GM21529 (cell line): ENCODE data around the gene CYP4F8.
"Not testable (repeated sequence)": the region's sequence is repeated elsewhere in the genome, so short reads cannot be mapped to it uniquely, and the experiment has no call there.

Experiments used
- ATAC-seq: cut with Tn5 transposase; IDR thresholded peaks from one replicate; pipeline ENCODE4 v1.9.1; 2021; ENCODE audit not compliant: unreplicated experiment

The CYP4F8 gene, protein sequence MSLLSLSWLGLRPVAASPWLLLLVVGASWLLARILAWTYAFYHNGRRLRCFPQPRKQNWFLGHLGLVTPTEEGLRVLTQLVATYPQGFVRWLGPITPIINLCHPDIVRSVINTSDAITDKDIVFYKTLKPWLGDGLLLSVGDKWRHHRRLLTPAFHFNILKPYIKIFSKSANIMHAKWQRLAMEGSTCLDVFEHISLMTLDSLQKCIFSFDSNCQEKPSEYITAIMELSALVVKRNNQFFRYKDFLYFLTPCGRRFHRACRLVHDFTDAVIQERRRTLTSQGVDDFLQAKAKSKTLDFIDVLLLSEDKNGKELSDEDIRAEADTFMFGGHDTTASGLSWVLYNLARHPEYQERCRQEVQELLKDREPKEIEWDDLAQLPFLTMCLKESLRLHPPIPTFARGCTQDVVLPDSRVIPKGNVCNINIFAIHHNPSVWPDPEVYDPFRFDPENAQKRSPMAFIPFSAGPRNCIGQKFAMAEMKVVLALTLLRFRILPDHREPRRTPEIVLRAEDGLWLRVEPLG

DNA sequence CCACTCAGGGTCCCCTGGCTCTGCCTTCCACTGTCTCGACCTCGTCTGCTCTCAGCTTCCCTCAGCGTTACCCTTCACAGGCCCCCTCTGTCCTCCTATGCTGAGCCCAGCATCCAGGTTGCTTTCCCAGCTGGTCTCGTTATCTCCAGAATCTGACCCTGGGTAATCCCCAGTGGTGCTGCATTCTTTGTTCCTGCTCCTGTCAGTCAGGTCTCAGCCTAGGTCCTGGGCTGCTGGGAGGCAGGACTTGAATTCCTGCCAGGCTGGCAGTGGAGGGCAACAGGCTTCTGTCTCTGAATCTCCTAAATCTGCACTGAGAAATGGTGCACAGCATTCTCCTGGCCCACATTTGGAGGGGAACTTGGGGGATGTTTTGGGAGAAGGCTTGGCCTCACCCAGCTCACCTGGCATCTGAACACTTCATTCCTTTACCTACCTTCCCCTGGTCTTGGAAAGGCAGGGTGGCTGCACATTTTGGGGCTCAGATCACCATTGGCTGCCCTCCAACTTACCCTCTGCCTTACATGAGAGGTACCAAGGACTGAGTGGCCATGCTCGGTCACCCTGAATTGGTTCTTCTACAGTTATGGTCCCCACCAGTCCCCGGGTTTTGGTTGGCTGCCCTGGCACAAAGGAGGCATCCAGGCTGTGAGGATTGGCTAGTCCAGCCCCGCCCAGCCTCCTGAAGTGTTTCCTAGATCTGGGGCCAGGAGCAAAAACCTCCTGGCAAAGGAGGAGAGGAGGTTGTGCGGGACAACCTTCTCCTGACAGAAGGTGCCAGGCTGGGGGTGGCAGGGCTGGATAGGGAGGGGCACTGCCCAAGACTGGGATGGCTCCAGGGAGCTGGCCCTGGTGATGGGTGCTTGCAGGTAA, at the start of gene CYP4F8:
Gene CYP4F8 (plus strand): TSS at position 712 of the 873 bp plus-strand sequence. CDS start 399 bp downstream, outside the sequence.
- ATAC-seq, result no peak

DNA sequence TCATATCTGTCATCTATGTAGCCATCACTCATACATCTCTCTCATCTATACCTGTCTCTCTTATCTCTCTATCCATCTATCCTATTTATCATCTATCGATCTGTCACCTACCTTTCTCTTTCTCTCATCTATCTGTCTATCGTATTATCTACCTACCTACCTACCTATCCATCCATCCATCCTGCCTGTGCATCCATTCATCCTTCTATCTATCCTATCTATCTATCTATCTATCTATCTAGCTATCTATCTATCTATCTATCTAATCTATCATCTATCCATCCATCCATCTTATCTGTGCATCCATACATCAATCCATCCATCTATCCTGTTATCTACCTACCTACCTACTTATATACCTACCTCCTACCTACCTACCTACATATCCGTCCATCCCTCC, 44.6 kb upstream of the CYP4F8 start:
- no peak for ATAC-seq

DNA sequence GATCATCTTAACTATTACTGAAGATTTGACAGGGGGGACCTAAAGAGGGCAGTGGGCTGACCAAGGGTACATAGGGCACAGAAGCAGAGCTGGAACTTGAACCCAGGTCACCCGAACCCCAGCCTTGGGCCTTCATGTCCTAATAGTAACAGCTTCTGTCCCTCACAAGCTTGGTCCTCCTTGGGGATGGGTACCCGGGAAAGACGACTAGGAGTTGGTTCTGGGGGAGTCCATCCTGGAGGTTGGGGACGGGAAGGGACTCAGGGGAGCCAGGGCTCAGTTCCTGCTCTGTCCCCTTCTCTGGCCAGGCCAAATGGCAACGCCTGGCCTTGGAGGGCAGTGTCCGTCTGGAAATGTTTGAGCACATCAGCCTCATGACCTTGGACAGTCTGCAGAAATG, 39.6 kb upstream of the CYP4F8 start:
- no peak for ATAC-seq

DNA sequence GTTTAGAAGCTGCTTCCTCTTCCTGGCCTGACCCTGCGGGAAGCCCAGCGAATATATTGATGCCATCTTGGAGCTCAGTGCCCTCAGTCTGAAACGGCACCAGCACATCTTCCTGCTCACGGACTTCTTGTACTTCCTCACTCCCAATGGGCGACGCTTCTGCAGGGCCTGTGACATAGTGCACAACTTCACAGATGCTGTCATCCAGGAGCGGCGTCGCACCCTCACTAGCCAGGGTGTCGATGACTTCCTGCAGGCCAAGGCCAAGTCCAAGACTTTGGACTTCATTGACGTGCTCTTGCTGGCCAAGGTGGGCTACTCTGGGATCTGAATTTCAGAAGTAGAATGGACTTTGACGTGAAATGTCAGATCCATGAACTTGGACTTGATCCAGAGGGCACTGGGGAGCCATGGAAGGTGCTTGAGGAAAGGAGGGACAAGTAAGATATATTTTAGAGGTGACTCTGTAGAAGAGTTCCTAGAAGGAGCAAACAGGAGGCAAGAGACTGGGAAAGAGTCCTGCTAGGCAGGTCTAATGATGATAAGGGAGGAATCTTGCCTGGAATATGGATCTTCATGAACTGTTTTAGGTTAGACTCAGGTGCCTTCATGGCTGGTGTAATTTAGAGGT, 38.4 kb upstream of the CYP4F8 start:
- ATAC-seq, result no peak

DNA sequence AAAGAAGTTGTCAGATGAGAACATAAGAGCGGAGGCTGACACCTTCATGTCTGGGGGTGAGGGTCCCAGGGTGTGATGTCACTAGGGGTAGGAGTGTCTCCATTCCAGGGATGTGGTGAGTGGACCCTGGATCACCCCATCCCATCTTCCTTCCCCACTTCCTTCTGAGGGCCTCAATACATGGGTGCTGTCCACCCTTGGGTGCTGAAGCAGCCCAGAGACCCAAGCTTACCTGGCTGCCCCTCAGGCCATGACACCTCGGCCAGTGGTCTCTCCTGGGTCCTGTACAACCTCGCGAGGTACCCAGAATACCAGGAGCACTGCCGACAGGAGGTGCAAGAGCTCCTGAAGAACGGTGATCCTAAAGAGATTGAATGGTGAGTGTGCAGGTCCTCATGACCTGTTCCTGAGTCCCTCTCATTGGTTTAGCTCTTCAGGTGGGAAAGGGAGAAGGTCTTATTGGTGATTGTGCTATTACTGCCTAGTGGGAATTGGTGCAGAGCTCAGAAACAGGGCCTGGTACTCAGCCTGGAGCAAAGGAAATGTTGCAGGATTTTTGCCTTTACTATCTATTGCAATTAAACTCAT, 37.7 kb upstream of the CYP4F8 start:
- ATAC-seq, result no peak

DNA sequence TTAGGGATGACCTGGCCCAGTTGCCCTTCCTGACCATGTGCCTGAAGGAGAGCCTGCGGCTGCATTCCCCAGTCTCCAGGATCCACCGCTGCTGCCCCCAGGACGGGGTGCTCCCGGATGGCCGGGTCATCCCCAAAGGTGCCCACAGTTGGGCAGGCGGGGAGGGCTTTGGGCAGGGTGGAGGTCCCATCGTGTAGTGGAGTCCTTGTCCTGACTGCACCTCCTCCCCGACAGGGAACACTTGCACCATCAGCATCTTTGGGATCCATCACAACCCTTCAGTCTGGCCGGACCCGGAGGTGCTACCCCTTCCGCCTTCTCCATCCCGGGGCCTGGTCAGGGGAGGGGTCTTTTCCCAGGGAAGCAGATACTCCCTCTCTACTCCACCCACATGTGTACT, 31.7 kb upstream of the CYP4F8 start:
- ATAC-seq, result no peak

DNA sequence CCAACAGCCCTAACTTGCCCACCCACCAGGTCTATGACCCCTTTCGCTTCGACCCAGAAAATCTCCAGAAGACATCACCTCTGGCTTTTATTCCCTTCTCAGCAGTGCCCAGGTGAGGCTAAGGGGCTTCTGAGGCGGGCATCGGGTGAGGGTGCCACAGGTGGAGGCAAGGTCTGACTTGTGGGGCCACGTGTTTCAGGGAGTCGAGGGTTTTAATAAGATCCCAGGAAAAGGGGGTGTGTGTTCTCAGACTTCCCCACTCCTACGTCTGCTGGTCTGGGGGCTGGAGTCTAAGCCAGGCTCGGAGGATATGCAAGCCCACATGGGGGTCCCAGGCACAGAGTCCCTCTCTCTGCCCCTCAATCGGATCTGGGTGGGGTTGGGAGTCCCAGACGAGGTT, 30.9 kb upstream of the CYP4F8 start:
- no peak for ATAC-seq

DNA sequence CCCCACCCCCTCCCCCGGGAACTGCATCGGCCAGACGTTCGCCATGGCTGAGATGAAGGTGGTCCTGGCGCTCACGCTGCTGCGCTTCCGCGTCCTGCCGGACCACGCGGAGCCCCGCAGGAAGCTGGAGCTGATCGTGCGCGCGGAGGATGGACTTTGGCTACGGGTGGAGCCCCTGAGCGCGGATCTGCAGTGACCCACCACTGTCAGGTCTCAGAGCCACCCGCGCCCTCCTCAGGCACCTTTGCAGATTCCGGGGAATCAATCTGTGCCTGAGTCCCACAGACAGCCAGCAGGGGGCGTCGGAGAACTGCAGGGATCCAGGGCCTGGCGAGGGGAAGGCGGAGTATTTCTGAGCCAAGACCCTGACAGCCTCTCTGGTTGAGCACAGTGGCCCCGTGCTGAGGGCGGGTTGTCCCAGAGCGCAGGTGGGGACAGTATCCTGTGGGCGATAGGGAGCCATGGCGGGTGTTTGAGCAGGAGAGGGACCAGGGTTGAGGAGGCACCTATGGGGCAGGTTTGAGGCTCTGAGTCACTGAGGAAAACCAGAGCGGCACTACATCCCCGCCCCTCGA, 30.4 kb upstream of the CYP4F8 start:
- ATAC-seq, result no peak

DNA sequence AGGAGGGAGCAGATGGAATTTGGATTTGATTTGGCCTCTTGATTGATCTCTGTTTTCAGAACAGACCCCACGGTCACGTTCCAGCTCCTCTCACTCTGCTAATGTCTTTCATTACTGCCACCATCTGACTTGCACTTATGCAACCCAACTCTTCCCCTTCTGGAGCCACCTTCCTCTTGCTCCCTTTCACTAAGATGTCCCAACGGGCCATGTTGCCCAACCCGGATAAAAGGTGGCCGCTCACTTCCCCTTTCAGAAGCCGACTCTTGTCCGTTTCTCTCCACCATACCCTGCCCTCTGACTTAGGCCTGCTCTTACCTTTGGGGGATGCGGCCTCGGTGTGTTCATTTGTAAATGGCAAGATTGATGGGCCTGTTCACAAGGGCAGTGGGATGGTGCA, 27.4 kb upstream of the CYP4F8 start:
- no peak for ATAC-seq

DNA sequence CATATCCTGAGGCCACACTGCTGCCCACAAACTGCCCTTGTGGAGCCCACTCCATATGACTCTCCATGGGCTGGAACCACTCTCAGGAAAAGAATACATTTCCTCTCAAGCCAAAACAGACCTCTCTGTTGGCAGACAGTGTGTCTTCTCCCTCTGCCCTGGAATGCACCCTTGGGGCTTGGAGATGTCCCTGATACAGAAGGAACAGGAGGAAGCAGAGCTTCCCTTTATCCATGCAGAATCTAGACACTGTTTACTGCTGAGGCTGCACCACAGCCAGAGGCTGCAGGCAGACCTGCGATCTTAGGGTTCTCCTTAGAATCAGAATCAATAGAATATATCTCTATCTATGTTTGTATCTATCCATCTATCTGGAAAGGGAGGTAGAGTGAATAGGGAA, 26.8 kb upstream of the CYP4F8 start:
- no peak for ATAC-seq

DNA sequence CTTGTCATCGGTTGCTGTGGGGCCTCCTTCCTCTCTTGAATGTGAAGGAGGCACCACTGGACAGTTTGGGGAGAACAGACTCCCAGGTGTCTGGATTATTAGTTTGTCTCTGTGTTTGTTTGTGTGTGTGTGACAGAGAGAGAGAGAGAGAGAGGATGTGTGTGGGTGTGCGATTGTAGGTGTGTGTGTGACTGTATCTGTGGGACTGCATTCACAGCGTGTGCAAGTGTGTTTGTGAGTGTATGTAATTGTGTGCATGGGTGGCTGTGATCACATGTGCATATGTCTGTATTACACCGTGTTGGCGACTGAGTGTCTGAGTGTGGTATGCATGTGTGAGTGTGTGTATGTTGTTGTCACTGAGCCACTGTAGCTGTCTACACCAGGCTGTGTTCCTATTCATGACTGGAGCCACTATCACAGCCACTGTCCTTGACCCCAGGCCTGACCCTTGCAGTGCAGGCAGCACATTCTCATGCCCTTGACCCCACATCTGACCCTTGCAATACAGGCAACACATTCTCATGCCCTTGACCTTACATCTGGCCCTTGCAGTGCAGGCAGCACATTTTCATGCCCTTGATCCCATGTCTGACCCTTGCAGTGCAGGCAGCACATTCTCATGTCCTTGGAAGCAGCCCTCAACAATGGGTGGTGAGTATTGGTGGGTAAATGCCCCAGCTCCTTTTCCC, 25.1 kb upstream of the CYP4F8 start:
- no peak for ATAC-seq

DNA sequence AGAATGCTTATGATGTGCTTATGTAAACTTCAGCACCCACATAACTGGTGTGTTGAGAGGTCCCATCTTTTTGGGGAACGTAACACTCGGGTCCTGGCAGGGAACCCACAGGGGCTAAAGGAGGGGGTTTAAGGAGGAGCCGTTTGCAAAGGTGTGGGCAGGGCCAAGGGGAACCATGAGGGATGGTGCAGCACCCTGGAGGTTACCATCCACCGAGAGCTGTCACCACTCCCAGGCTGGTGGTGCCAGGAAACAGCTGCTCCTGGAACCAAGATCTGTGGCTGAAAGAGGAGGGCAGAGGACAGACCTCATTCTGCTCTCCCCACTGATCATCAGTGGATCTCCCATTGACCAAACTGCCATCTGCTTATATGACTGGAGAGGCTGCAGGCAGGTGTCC, 23.2 kb upstream of the CYP4F8 start:
- ATAC-seq, result no peak

DNA sequence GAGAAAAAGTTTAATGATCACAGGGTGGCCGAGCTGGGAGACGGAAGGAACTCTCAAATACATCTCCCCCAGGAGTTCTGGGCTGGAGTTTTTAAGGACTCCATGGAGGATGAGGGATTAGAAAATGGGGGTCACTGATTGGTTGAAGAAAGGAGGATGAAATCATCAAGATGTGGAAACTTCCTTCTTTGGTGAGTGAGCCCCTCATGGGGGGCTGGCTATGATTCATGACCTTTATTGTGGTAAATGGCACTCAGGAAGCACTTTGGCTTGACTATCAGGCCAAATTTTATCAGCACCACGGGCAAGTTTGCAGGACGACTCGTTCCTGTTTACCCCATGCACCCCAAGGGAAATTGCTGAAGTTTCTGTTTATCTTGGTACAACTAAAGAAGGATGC, 22.5 kb upstream of the CYP4F8 start:
- not testable (repeated sequence) for ATAC-seq

DNA sequence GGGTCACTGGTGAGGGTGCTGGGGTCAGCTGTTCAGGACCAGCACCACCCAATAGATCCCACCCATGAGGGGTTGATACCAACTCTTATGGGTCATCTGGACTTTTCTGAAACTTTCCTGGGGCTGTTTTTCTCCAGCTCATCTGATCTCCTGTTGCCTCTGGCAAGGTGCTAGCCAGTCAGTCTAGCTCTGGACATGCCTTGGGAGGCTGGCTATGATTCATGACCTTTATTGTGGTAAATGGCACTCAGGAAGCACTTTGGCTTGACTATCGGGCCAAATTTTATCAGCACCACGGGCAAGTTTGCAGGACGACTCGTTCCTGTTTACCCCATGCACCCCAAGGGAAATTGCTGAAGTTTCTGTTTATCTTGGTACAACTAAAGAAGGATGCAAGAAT, 21.3 kb upstream of the CYP4F8 start:
- ATAC-seq, result not testable (repeated sequence)

DNA sequence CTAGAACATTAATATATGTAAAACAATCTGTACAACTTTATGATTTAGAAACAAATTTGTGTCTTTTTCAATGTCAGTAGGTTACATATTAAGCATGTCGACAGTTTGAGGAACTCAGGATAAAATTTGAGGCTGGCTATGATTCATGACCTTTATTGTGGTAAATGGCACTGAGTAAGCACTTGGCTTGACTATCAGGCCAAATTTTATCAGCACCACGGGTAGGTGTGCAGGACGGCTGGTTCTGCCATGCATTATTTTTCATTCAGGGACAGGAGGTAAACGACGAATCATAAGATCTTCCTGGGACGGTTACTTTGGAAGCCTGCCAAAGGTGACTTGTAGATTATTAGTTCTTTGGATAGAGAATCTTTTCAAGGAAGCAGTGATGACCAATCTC, 19.9 kb upstream of the CYP4F8 start:
- no peak for ATAC-seq

DNA sequence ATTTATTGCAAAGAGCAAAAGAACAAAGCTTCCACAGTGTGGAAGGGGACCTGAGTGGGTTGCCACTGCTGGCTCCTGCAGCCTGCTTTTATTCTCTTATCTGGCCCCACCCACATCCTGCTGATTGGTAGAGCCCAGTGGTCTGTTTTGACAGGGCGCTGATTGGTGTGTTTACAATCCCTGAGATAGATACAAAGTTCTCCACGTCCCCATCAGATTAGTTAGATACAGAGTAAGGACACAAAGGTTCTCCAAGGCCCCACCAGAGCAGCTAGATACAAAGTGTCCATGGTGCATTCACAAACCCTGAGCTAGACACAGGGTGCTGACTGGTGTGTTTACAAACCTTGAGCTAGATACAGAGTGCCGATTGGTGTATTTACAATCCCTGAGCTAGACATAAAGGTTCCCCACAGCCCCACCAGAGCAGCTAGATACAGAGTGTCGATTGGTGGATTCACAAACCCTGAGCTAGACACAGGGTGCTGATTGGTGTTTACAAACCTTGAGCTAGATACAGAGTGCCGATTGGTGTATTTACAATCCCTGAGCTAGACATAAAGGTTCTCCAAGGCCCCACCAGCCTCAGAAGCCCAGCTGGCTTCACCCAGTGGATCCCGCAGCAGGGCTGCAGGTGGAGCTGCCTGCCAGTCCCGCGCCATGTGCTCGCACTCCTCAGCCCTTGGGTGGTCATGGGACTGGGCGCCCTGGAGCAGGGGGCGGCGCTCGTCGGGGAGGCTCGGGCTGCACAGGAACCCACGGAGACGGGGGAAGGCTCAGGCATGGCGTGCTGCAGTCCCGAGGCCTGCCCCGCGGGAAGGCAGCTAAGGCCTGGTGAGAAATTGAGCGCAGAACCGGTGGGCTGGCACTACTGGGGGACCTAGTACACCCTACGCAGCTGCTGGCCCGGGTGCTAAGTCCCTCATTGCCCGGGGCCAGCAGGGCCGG, 6.8 kb upstream of the CYP4F8 start:
- not testable (repeated sequence) for ATAC-seq

DNA sequence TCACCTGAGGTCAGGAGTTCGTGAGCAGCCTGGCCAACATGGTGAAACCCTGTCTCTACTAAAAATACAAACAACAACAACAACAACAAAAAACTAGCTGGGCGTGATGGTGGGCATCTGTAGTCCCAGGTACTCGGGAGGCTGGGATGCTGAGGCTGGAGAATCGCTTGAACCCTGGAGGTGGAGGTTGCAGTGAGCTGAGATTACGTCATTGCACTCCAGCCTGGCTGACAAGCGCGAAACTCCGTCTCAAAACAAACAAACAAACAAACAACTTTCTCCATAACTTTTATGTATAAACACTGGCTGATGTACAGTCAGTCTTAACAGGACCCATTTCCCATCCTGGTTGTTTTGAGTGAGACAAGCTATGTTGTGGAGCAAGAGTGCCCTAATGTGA, 5.8 kb upstream of the CYP4F8 start:
- no peak for ATAC-seq

DNA sequence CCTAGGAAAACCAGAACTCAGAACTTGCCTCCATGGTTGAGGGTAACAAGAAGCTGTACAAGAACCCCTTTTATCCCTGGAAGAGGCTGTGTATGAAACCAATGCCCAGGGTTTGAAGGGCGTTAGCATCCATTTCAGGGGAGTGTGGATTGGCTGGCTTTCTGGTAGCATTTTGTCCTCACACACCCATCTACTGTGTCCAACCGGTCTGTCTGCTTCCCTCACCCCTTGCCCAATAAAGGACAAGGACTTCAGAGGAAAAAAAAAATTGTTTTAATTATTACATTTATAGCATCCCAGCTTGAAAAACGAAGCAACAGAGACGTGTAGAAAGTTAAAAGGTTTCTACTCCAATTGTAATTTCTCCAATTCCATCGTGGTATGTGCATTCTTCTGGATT, 2.7 kb upstream of the CYP4F8 start:
- ATAC-seq, result no peak

DNA sequence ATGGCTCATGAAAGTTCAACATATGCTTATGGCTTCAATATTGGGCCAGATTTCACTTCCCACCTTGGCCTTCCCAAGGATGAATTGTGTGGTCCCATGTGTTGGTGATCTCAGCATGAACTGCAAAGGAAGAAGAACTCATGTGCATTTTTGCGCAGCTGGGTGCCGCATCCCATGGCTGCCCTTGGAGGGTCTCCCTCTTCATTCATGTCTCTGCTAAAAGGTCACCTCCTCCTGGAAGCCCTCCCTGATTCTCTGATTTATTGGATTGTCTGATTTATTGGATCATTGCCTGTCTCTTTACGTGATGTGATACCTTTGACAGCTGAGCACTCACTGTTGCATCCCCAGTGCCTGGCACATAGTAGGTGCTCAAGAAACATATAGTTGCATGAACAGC, 1.7 kb upstream of the CYP4F8 start:
- ATAC-seq, result no peak
